GM12891 (cell line): ENCODE measurements around the gene TECTA.
"Not testable (repeated sequence)": the region's sequence is repeated elsewhere in the genome, so short reads cannot be mapped to it uniquely, and the experiment has no call there.

Experiments used
- DNase-seq: peaks from one replicate; pipeline ENCODE4 v3.0.0; 2011; ENCODE audit warnings: low spot score; ENCODE audit not compliant: insufficient read length
- FAIRE-seq: peaks from 2 replicates; lab custom pipeline; 2011; peaks lifted over from hg19 to GRCh38; lab: Jason Lieb, UNC
- PAX5 ChIP-seq: IDR thresholded peaks from 2 replicates; pipeline ENCODE4 v1.6.1; 2011; ENCODE audit warnings: low read length, moderate library complexity, mild to moderate bottlenecking; ENCODE audit not compliant: insufficient read depth, severe bottlenecking
- POLR2A ChIP-seq: IDR thresholded peaks from 2 replicates; pipeline ENCODE4 v1.6.1; 2011; ENCODE audit warnings: low read depth, low read length, control low read depth
- POLR2AphosphoS5 ChIP-seq: IDR thresholded peaks from 2 replicates; pipeline ENCODE4 v1.6.1; 2011; ENCODE audit warnings: low read depth, low read length, control low read depth
- POU2F2 ChIP-seq: IDR thresholded peaks from 2 replicates; pipeline ENCODE4 v1.6.1; 2011; ENCODE audit warnings: low read depth, mild to moderate bottlenecking, control low read depth, low read length, moderate library complexity
- SPI1 ChIP-seq: IDR thresholded peaks from 2 replicates; pipeline ENCODE4 v1.6.1; 2011; ENCODE audit warnings: low read depth, low read length, control low read depth
- TAF1 ChIP-seq: IDR thresholded peaks from 2 replicates; pipeline ENCODE4 v1.6.1; 2011; ENCODE audit warnings: low read depth, low read length, control low read depth

The TECTA gene

DNA sequence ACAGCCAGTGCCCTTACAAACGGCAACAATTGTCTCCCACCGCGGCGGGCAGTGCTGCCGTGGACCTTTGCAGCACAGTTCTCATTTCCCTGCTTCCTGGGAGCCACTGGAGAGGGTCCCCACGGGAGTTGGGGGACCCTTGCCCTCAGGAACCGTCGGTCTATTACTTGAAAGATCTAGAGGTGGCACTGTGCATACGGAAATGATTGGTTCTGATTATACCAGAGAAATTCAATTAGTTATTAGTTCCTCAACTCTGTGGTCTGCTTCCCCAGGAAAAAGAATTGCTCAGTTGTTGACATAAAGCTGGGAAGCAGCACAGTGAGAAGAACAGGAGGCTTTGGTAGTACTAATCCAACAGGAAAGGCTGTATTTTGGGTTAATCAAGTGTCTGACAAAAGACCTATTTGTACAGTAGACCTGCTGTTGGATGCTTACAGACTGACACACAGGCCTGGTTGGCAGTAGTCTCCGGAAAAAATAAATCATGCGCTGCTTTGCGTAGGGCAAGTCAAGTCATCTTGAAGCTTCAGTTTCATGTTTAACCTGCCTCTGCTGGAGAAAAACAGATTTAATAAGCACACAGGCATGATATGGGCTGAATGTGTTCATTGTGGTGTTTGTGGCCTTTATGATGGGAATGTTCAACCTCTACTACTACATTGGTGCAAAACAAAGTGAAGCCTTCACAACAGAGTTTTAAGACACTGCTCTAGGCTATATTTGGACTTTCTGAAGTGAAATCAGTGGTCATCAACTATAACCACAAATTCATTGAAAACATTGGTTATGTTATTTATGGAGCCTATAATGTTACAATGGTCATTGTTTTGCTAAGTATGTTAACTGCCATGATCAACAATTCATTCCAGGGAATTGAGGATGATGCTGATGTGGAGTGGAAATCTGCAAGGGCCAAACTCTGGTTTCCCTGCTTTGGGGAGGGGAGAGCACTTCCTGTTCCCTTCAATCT, 136.9 kb downstream of the TECTA start:
- FAIRE-seq (peak; percentile 92), DNase-seq (no peak)
- TF ChIP-seq POLR2A (no peak), SPI1 (no peak), TAF1 (no peak), PAX5 (no peak), POLR2AphosphoS5 (no peak), POU2F2 (no peak)

DNA sequence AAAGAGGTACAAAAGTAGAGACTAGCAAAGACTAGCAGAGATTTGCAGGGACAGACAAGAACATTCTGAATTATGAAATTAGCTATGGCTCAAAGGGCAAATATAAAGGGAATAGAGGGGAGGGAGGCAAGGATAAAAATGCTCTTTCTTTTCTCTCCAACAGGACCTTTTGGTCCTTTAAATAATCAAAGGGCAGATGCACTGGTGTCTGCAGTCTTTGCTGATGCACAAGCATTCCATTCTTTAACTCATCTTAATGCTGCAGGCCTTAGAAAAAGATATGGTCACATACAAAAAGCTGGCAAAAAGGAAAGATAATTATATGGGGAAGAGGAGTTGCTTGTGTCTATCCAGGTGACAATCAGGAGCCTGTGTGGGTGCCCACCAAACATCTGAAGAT, 137.9 kb downstream of the TECTA start:
- DNase-seq (no peak), FAIRE-seq (no peak)
- no peak for TF ChIP-seq TAF1

DNA sequence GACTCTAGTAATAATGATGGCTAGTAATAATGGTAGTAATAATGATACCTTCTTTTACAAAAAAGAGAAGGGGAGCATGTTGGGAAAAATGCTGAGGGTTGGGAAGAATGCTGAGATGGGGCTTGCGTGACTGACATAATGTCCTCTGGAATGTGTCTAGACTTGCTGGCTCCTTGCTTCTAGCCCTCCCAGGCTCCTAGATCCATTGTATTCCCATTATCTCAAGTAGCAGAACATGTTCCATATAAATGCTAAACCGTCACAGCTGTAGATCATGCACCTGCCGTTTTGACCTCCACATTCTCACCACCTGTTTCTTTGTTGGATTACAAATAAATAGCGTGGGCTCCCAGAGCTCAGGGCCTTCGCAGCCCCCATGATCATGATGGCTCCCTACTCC, 139.0 kb downstream of the TECTA start:
- DNase-seq, FAIRE-seq: not testable (repeated sequence)

DNA sequence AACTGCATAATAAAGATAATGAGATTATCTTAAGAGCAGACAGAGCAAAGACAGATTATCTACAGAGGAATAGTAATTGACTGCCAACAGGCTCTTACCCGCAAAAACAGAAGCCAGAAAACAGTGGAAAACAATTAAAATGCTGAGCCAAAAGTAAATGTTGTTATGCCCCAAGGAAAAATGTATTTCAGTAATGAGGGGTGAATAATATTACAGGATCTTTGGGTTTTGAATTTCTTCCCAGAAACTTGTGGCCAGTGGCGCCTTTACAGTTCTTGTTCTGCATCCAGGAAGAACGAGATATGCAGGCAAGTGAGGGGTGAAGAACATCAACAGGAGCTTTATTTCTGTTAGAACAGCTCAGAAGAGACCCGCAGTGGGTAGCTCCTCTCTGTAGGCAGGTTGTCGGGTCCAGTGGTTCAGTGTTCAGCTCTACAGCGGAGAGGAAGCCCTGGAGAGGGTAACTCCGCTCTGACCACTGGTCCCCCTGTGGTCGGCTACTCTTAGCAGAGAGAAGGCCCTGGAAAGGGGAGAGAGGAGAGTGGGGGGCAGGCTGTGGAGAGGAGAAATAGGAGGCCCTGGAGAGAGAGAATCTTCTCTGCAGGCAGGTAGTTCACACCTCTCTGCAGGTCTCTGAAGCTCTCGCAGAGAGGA, 139.7 kb downstream of the TECTA start:
- DNase-seq (no peak), FAIRE-seq (no peak)
- TF ChIP-seq TAF1 = no peak
- TF ChIP-seq PAX5 = no peak
- no peak for TF ChIP-seq POLR2AphosphoS5
- no peak for TF ChIP-seq SPI1
- TF ChIP-seq POLR2A = no peak
- no peak for TF ChIP-seq POU2F2
